Measurements from ENCODE around the gene PRKD2.

Gene PRKD2

GRCh38 chr19:46665072-46665471 lies 51.8 kb downstream of the PRKD2 start:
- ChIA-PET CTCF (interaction anchor here (1.0 to 7.6 kb wide), 3 partner anchors 49 to 135 kb away, joined by 3 to 327 read pairs (median 4); no protein-coding TSS in a partner anchor), POLR2A (interaction anchor here (0.7 kb wide), 1 partner anchor 214 kb away, joined by 3 read pairs; no protein-coding TSS in a partner anchor)

GRCh38 chr19:46661735-46662592 lies 55.0 kb downstream of the PRKD2 start:
- ChIA-PET CTCF (interaction anchor here (0.5 to 7.6 kb wide), 52 partner anchors 9 to 626 kb away, joined by 3 to 327 read pairs (median 5); partner anchors contain the start of genes CALM3, GNG8 and PTGIR), POLR2A (interaction anchor here (0.5 to 2.7 kb wide), 17 partner anchors 9 to 1030 kb away, joined by 3 to 27 read pairs (median 4); partner anchors contain the start of genes CALM3 and IRF2BP1)
- H3K4me1 ChIP-seq (ENCODE audit: control insufficient read depth, insufficient read depth, low read length), result peaks cover 21% of the 10 kb centered on the region
- H3K27ac ChIP-seq (ENCODE audit: extremely low read depth, low read depth, low read length), result no peak overlapping the region
- H3K36me3 ChIP-seq (ENCODE audit: control insufficient read depth in 2 of 2, insufficient read depth in 1 of 2, low read length in 2 of 2), result no peaks in the 10 kb centered on the region
- H3K4me3 ChIP-seq (ENCODE audit: low read depth, low read length), result peak overlapping the region; percentile 26
- H3K9me3 ChIP-seq (ENCODE audit: control insufficient read depth, insufficient read depth, low read depth, low read length), result no peaks in the 10 kb centered on the region
- TF ChIP-seq ZNF747 (tag by site-specific recombination; IDR thresholded peaks at IDR 0.05) (no peak), ZFP41 (tag by site-specific recombination; IDR thresholded peaks at IDR 0.05; ENCODE audit: borderline replicate concordance) (no peak), ZNF792 (tag by site-specific recombination; IDR thresholded peaks at IDR 0.05) (no peak), YY1 (tag by site-specific recombination; IDR thresholded peaks at IDR 0.05) (no peak), ZNF654 (tag by site-specific recombination; IDR thresholded peaks at IDR 0.05; ENCODE audit: low read depth) (peak; percentile 94), ZNF404 (tag by site-specific recombination; IDR thresholded peaks at IDR 0.05) (no peak), ZNF23 (tag by site-specific recombination; IDR thresholded peaks at IDR 0.05; ENCODE audit: borderline replicate concordance) (no peak), ZNF16 (tag by site-specific recombination; IDR thresholded peaks at IDR 0.05; ENCODE audit: low read depth) (peak; percentile 78; the same call in 1 of the 2 replicates), ZNF768 (tag by site-specific recombination; IDR thresholded peaks at IDR 0.05) (peak; percentile 84), KLF8 (tag by site-specific recombination; IDR thresholded peaks at IDR 0.05) (no peak), ZNF623 (tag by site-specific recombination; IDR thresholded peaks at IDR 0.05) (no peak), ZNF292 (tag by site-specific recombination; IDR thresholded peaks at IDR 0.05; ENCODE audit: borderline replicate concordance, low read depth) (no peak), ZNF362 (tag by site-specific recombination; IDR thresholded peaks at IDR 0.05) (no peak), ZNF561 (tag by site-specific recombination; IDR thresholded peaks at IDR 0.05; ENCODE audit: borderline replicate concordance) (0 out of 2 replicates have a peak, but pooled peaks have one; percentile 61), ZXDB (tag by site-specific recombination; IDR thresholded peaks at IDR 0.05) (peak; percentile 24; the same call in 1 of the 2 replicates), ZNF266 (tag by site-specific recombination; IDR thresholded peaks at IDR 0.05; ENCODE audit: low read depth) (no peak)

More at GRCh38 chr19:46665072-46665471, 51.8 kb downstream of the PRKD2 start:
- Histone ChIP-seq H3K36me3 (ENCODE audit: control insufficient read depth in 2 of 2, insufficient read depth in 1 of 2, low read length in 2 of 2) (no peaks in the 10 kb centered on the region; a peak in 1 of 3 replicates), H3K9me3 (ENCODE audit: control insufficient read depth, insufficient read depth, low read depth, low read length) (no peaks in the 10 kb centered on the region), H3K27ac (ENCODE audit: extremely low read depth, low read depth, low read length) (no peak overlapping the region), H3K4me1 (ENCODE audit: control insufficient read depth, insufficient read depth, low read length) (peaks cover 11% of the 10 kb centered on the region), H3K4me3 (ENCODE audit: low read depth, low read length) (no peak overlapping the region)
- TF ChIP-seq ZNF510 (tag by site-specific recombination; IDR thresholded peaks at IDR 0.05; ENCODE audit: insufficient replicate concordance) (no peak), YY1 (tag by site-specific recombination; IDR thresholded peaks at IDR 0.05) (no peak), SALL2 (tag by site-specific recombination; IDR thresholded peaks at IDR 0.05; ENCODE audit: borderline replicate concordance) (no peak), ZIC2 (tag by site-specific recombination; IDR thresholded peaks at IDR 0.05) (no peak), ZNF530 (tag by site-specific recombination; IDR thresholded peaks at IDR 0.05; ENCODE audit: low read depth) (no peak), ZNF341 (tag by site-specific recombination; IDR thresholded peaks at IDR 0.05; ENCODE audit: low read depth) (no peak), SCRT1 (tag by site-specific recombination; IDR thresholded peaks at IDR 0.05; ENCODE audit: borderline replicate concordance) (no peak), KLF7 (tag by site-specific recombination; IDR thresholded peaks at IDR 0.05; ENCODE audit: borderline replicate concordance) (no peak), GLI2 (tag by site-specific recombination; IDR thresholded peaks at IDR 0.05; ENCODE audit: borderline replicate concordance, low read depth) (no peak), ZNF184 (tag by site-specific recombination; IDR thresholded peaks at IDR 0.05) (no peak), ZNF548 (tag by site-specific recombination; IDR thresholded peaks at IDR 0.05) (no peak), HOXD13 (CRISPR knock-in tag; IDR thresholded peaks at IDR 0.05; ENCODE audit: borderline replicate concordance) (no peak), ZNF518A (tag by site-specific recombination; conservative IDR thresholded peaks at IDR 0.05; ENCODE audit: low read depth) (no peak)
